Measurements from ENCODE around the gene CAMK2D.

The CAMK2D gene

GRCh38 chr4:113563691-113564378 is 197.7 kb downstream of the CAMK2D start:
- no peaks in the 10 kb centered on the region for H3K4me1 ChIP-seq (ENCODE audit: insufficient read depth, poor library complexity, severe bottlenecking)
- TF ChIP-seq CTCF (IDR thresholded peaks at IDR 0.05; ENCODE audit: poor library complexity, severe bottlenecking): no peak
- no peak for DNase-seq (ENCODE audit: low spot score)
- H3K4me3 ChIP-seq (ENCODE audit: severe bottlenecking): no peak overlapping the region
- H3K27ac ChIP-seq (ENCODE audit: poor library complexity, severe bottlenecking): no peak overlapping the region
- ATAC-seq (ENCODE audit: low read depth): no peak
- H3K9me3 ChIP-seq (ENCODE audit: severe bottlenecking): no peaks in the 10 kb centered on the region
- H3K27me3 ChIP-seq (ENCODE audit: insufficient read depth, poor library complexity, severe bottlenecking): no peaks in the 10 kb centered on the region
- H3K36me3 ChIP-seq (ENCODE audit: low read depth): no peaks in the 10 kb centered on the region

GRCh38 chr4:113561758-113562157 is 199.8 kb downstream of the CAMK2D start:
- no peaks in the 10 kb centered on the region for H3K4me1 ChIP-seq (ENCODE audit: insufficient read depth, poor library complexity, severe bottlenecking)
- no peaks in the 10 kb centered on the region for H3K9me3 ChIP-seq (ENCODE audit: severe bottlenecking)
- H3K4me3 ChIP-seq (ENCODE audit: severe bottlenecking): no peak overlapping the region

DNA sequence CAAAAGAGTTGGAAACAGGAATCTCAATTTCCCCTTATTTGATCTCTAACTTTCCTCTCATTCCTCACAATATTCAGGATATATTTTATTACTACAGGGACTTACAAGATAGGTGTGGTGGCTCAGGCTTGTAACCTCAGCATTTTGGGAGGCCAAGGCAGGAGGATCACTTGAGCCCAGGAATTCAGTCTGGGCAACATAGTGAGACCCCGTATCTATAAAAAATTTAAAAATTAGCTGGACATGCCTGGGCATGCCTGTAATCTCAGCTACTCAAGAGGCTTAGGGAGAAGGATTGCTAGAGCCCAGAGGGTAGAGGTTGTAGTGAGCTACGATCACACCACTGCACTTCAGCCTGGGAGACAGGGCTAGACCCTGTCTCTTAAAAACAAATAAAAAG is 200.4 kb downstream of the CAMK2D start:
- Histone ChIP-seq H3K9me3 (ENCODE audit: severe bottlenecking) (no peaks in the 10 kb centered on the region), H3K4me3 (ENCODE audit: severe bottlenecking) (no peak overlapping the region), H3K27me3 (ENCODE audit: insufficient read depth, poor library complexity, severe bottlenecking) (no peaks in the 10 kb centered on the region), H3K4me1 (ENCODE audit: insufficient read depth, poor library complexity, severe bottlenecking) (no peaks in the 10 kb centered on the region), H3K27ac (ENCODE audit: poor library complexity, severe bottlenecking) (no peak overlapping the region), H3K36me3 (ENCODE audit: low read depth) (no peaks in the 10 kb centered on the region)
- no peak for TF ChIP-seq CTCF (IDR thresholded peaks at IDR 0.05; ENCODE audit: poor library complexity, severe bottlenecking)
- no peak for DNase-seq (ENCODE audit: low spot score)
- ATAC-seq (ENCODE audit: low read depth): no peak

More at GRCh38 chr4:113561758-113562157, 199.8 kb downstream of the CAMK2D start:
- Histone ChIP-seq H3K27me3 (ENCODE audit: insufficient read depth, poor library complexity, severe bottlenecking) (no peaks in the 10 kb centered on the region), H3K27ac (ENCODE audit: poor library complexity, severe bottlenecking) (no peak overlapping the region), H3K36me3 (ENCODE audit: low read depth) (no peaks in the 10 kb centered on the region)
- ATAC-seq (ENCODE audit: low read depth): no peak
- no peak for TF ChIP-seq CTCF (IDR thresholded peaks at IDR 0.05; ENCODE audit: poor library complexity, severe bottlenecking)
- no peak for DNase-seq (ENCODE audit: low spot score)

GRCh38 chr4:113560579-113560978 is 201.0 kb downstream of the CAMK2D start:
- Histone ChIP-seq H3K4me1 (ENCODE audit: insufficient read depth, poor library complexity, severe bottlenecking) (no peaks in the 10 kb centered on the region), H3K4me3 (ENCODE audit: severe bottlenecking) (no peak overlapping the region), H3K9me3 (ENCODE audit: severe bottlenecking) (no peaks in the 10 kb centered on the region), H3K27ac (ENCODE audit: poor library complexity, severe bottlenecking) (no peak overlapping the region), H3K36me3 (ENCODE audit: low read depth) (no peaks in the 10 kb centered on the region), H3K27me3 (ENCODE audit: insufficient read depth, poor library complexity, severe bottlenecking) (no peaks in the 10 kb centered on the region)
- no peak for TF ChIP-seq CTCF (IDR thresholded peaks at IDR 0.05; ENCODE audit: poor library complexity, severe bottlenecking)
- ATAC-seq (ENCODE audit: low read depth) (no peak), DNase-seq (ENCODE audit: low spot score) (no peak)

- ATAC-seq (ENCODE audit: low read depth) (no peak), DNase-seq (ENCODE audit: low spot score) (no peak)
- Histone ChIP-seq H3K36me3 (ENCODE audit: low read depth) (no peaks in the 10 kb centered on the region), H3K4me1 (ENCODE audit: insufficient read depth, poor library complexity, severe bottlenecking) (no peaks in the 10 kb centered on the region), H3K27me3 (ENCODE audit: insufficient read depth, poor library complexity, severe bottlenecking) (no peaks in the 10 kb centered on the region), H3K4me3 (ENCODE audit: severe bottlenecking) (no peak overlapping the region), H3K9me3 (ENCODE audit: severe bottlenecking) (no peaks in the 10 kb centered on the region), H3K27ac (ENCODE audit: poor library complexity, severe bottlenecking) (no peak overlapping the region)
- no peak for TF ChIP-seq CTCF (IDR thresholded peaks at IDR 0.05; ENCODE audit: poor library complexity, severe bottlenecking)
These were observed 201.6 kb downstream of the CAMK2D start for GRCh38 chr4:113559947-113560346.

All from RWPE2 (cell line).